KG1 (cell line): ENCODE results near the gene RABL3.
"Not testable (repeated sequence)": the region's sequence is repeated elsewhere in the genome, so short reads cannot be mapped to it uniquely, and the experiment has no call there.

Source experiments
- DNase-seq: peaks from one replicate; lab custom pipeline; 2025; lab: John Stamatoyannopoulos, UW

RABL3 gene

GRCh38 chr3:120682095-120682681 is 60.1 kb downstream of the RABL3 start, which contains the start of gene HGD:
Gene HGD (minus strand): TSS chr3:120682239. CDS start chr3:120682111, 128 bp downstream.
- DNase-seq: no peak

GRCh38 chr3:120681506-120682038 is 60.7 kb downstream of the RABL3 start:
- DNase-seq: no peak

GRCh38 chr3:120681018-120681417 is 61.3 kb downstream of the RABL3 start:
- no peak for DNase-seq

- DNase-seq: no peak
Observed at GRCh38 chr3:120680193-120680894, 62.0 kb downstream of the RABL3 start.

GRCh38 chr3:120678984-120679383 is 63.3 kb downstream of the RABL3 start:
- DNase-seq: no peak

GRCh38 chr3:120678331-120678947 is 63.9 kb downstream of the RABL3 start:
- peak; percentile 51 for DNase-seq

GRCh38 chr3:120677193-120677592 is 65.1 kb downstream of the RABL3 start:
- not testable (repeated sequence) for DNase-seq

- no peak for DNase-seq
Observed at GRCh38 chr3:120673116-120673515, 69.2 kb downstream of the RABL3 start.

GRCh38 chr3:120670576-120670975 is 71.7 kb downstream of the RABL3 start:
- no peak for DNase-seq

GRCh38 chr3:120664926-120665325 is 77.4 kb downstream of the RABL3 start:
- no peak for DNase-seq

- DNase-seq: no peak
Observed at GRCh38 chr3:120661945-120662344, 80.4 kb downstream of the RABL3 start.

GRCh38 chr3:120661106-120661905 is 81.0 kb downstream of the RABL3 start:
- DNase-seq: no peak

- DNase-seq: no peak
Observed at GRCh38 chr3:120659834-120660233, 82.5 kb downstream of the RABL3 start.

GRCh38 chr3:120659285-120659684 is 83.0 kb downstream of the RABL3 start:
- no peak for DNase-seq

GRCh38 chr3:120652896-120653545 is 89.3 kb downstream of the RABL3 start:
- DNase-seq: no peak

GRCh38 chr3:120652281-120652680 is 90.0 kb downstream of the RABL3 start:
- no peak for DNase-seq

GRCh38 chr3:120650311-120650710 is 92.0 kb downstream of the RABL3 start:
- no peak for DNase-seq

GRCh38 chr3:120649830-120650233 is 92.5 kb downstream of the RABL3 start:
- no peak for DNase-seq

GRCh38 chr3:120648290-120648689 is 94.0 kb downstream of the RABL3 start:
- no peak for DNase-seq

- no peak for DNase-seq
Observed at GRCh38 chr3:120646771-120647432, 95.4 kb downstream of the RABL3 start.
